ENCODE results near the gene FBXL16.

DNA sequence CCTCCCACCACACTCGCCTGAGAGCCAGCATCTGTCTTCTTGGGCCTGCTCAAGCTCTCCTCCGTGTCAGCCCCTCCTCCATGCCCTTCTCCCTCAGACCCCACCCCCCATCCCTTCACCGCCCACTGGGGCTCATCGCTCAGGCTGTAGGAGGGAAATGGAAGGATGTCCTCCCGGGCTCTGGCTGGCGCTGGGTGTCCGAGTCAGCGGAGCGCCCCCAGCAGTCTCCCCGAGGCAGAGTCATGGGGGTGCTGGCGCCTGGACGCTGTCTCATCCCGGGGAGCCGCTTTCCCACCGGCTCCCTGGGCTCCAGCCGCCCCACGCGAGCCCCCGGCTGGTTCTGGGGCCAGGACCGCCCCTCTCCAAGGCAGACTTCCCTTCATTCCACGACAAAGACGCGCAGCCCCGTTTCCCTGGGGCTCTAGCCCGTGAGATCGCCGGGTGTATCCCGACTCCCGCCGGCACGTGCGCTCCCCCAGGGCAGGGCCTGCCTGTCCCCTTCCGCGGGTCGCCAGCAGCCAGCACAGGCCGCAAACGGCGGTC, 14.9 kb upstream of the FBXL16 start:
- TF ChIP-seq CTCF (tag by site-specific recombination; IDR thresholded peaks at IDR 0.05), result peak; percentile 74
- TF ChIP-seq, protein P1, sequence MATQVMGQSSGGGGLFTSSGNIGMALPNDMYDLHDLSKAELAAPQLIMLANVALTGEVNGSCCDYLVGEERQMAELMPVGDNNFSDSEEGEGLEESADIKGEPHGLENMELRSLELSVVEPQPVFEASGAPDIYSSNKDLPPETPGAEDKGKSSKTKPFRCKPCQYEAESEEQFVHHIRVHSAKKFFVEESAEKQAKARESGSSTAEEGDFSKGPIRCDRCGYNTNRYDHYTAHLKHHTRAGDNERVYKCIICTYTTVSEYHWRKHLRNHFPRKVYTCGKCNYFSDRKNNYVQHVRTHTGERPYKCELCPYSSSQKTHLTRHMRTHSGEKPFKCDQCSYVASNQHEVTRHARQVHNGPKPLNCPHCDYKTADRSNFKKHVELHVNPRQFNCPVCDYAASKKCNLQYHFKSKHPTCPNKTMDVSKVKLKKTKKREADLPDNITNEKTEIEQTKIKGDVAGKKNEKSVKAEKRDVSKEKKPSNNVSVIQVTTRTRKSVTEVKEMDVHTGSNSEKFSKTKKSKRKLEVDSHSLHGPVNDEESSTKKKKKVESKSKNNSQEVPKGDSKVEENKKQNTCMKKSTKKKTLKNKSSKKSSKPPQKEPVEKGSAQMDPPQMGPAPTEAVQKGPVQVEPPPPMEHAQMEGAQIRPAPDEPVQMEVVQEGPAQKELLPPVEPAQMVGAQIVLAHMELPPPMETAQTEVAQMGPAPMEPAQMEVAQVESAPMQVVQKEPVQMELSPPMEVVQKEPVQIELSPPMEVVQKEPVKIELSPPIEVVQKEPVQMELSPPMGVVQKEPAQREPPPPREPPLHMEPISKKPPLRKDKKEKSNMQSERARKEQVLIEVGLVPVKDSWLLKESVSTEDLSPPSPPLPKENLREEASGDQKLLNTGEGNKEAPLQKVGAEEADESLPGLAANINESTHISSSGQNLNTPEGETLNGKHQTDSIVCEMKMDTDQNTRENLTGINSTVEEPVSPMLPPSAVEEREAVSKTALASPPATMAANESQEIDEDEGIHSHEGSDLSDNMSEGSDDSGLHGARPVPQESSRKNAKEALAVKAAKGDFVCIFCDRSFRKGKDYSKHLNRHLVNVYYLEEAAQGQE (tag by site-specific recombination; IDR thresholded peaks at IDR 0.05), result peak; percentile 44; the same call in 1 of the 2 replicates
- TF ChIP-seq, protein P2, sequence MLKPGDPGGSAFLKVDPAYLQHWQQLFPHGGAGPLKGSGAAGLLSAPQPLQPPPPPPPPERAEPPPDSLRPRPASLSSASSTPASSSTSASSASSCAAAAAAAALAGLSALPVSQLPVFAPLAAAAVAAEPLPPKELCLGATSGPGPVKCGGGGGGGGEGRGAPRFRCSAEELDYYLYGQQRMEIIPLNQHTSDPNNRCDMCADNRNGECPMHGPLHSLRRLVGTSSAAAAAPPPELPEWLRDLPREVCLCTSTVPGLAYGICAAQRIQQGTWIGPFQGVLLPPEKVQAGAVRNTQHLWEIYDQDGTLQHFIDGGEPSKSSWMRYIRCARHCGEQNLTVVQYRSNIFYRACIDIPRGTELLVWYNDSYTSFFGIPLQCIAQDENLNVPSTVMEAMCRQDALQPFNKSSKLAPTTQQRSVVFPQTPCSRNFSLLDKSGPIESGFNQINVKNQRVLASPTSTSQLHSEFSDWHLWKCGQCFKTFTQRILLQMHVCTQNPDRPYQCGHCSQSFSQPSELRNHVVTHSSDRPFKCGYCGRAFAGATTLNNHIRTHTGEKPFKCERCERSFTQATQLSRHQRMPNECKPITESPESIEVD (tag by site-specific recombination; IDR thresholded peaks at IDR 0.05), result no peak

All from HEK293 (cell line).